Mucosa of rectum (tissue), 2 donors: ENCODE data around the gene HELZ.
"Not testable (repeated sequence)": the region's sequence is repeated elsewhere in the genome, so short reads cannot be mapped to it uniquely, and the experiment has no call there.

Experiments
- H3K27ac ChIP-seq, 2 donors: one replicate each; pipeline ENCODE4 v1.7.0; 2013; ENCODE audit warnings: inconsistent platforms in 2 of 2, low read depth in 2 of 2, low read length in 2 of 2
- H3K27me3 ChIP-seq, 2 donors: one replicate each; pipeline ENCODE4 v1.7.0; 2013; ENCODE audit warnings: low read length in 2 of 2; ENCODE audit not compliant: control insufficient read depth in 2 of 2, insufficient read depth in 2 of 2
- H3K36me3 ChIP-seq, 2 donors: one replicate each; pipeline ENCODE4 v1.7.0; 2013; ENCODE audit warnings: low read length in 2 of 2; ENCODE audit not compliant: control insufficient read depth in 2 of 2, insufficient read depth in 2 of 2
- H3K4me1 ChIP-seq, 2 donors: one replicate each; pipeline ENCODE4 v1.7.0; 2013; ENCODE audit warnings: low read length in 2 of 2, mild to moderate bottlenecking in 1 of 2; ENCODE audit not compliant: control insufficient read depth in 2 of 2, insufficient read depth in 2 of 2
- H3K4me3 ChIP-seq, 2 donors: one replicate each; pipeline ENCODE4 v1.7.0; 2013; ENCODE audit warnings: low read length in 2 of 2
- H3K9ac ChIP-seq, 2 donors: one replicate each; pipeline ENCODE4 v1.7.0; 2013; ENCODE audit warnings: low read length in 2 of 2, low read depth in 1 of 2, mild to moderate bottlenecking in 1 of 2
- H3K9me3 ChIP-seq, 2 donors: one replicate each; pipeline ENCODE4 v1.7.0; 2013; ENCODE audit warnings: low read length in 2 of 2; ENCODE audit not compliant: control insufficient read depth in 2 of 2
- donor health status: healthy.
- donor health status: Normal muscosa, but diverticular disease.

HELZ gene

DNA sequence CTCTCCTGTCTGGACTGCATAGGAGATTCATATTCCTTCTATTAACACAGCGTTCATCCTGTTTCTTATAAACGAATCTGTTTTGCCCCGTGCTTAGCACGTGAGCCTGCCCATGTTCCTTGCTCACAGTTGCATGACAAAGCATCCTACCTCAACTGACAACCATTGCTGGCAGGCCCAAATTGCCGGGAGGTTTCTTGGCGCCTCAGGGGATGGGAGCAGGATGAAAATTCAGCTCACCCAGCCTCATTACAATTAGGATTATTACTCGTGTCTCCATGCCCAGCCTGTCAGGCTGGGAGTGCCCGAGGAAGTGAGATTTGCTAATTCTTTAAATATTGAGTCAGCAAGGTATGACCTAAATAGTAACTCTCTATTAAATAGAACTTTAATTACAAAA, 36.7 kb upstream of the HELZ start:
- Histone ChIP-seq H3K9me3 (no peaks in the 10 kb centered on the region), H3K4me1 (no peaks in the 10 kb centered on the region), H3K4me3 (no peak overlapping the region), H3K27me3 (no peaks in the 10 kb centered on the region), H3K9ac (no peak overlapping the region), H3K27ac (no peak overlapping the region), H3K36me3 (no peaks in the 10 kb centered on the region)

DNA sequence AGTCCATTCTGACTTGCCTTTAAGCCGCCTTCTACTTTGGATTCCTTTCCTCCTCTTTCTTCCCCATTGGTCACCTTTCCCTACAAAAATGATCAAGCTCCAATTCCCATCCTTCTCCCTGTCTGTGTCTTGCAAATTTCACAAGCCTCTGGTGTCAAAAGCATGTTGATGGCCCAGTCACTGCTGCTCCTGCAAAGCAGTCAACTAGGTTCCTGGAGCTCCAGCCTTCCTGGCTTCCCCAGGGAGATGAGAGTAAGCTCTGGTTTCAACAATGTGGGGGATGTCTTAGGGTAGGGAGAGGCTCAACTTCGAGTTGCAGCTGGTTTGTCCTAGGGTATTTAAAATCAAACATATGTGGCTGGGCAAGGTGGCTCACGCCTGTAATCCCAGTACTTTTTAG, 36.1 kb upstream of the HELZ start:
- no peaks in the 10 kb centered on the region for H3K4me1 ChIP-seq
- no peaks in the 10 kb centered on the region for H3K27me3 ChIP-seq
- no peak overlapping the region for H3K4me3 ChIP-seq
- H3K9me3 ChIP-seq, result no peaks in the 10 kb centered on the region
- H3K9ac ChIP-seq, result no peak overlapping the region
- H3K27ac ChIP-seq, result no peak overlapping the region
- H3K36me3 ChIP-seq, result no peaks in the 10 kb centered on the region

DNA sequence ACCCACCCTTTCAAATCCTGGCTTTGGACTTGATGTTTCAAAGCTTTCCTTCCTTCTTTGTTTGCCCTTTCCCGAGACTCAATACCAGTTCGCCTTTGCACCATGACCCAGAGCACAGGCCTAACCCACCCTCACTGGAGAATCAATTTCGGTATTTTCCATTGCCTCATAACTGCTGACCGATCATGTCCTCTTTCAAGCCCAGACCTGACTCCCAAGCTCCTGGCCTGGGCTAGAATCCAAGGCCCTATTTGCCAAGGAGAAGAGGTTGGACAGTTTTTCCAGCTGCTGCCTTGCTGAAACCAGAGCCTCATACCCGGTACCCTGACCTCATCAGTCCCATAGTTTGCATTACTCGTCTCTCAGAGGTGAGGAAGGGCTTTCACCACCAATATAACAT, 35.3 kb upstream of the HELZ start:
- Histone ChIP-seq H3K27ac (no peak overlapping the region), H3K27me3 (no peaks in the 10 kb centered on the region), H3K9me3 (no peaks in the 10 kb centered on the region), H3K4me1 (no peaks in the 10 kb centered on the region), H3K9ac (no peak overlapping the region), H3K4me3 (no peak overlapping the region), H3K36me3 (no peaks in the 10 kb centered on the region)

DNA sequence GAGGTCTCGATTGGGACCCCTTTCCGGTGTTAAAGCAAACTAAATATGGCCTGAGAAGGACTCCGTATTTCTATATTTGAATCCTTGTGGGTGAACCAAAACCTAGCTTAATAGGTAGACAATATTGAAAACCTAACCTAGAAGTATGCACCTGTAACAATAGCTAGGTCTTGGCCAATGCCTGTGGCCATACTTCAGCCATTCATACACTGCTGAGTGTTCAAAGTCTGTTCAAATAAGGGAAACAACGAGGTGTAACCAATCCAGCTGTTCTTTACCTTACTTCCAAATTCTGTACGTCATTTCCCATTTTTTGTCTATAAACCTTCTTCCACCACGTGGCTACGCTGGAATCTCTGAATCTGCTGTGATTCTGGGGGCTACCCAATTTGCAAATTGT, 34.1 kb upstream of the HELZ start:
- no peak overlapping the region for H3K4me3 ChIP-seq
- no peaks in the 10 kb centered on the region for H3K4me1 ChIP-seq
- no peaks in the 10 kb centered on the region for H3K27me3 ChIP-seq
- H3K9ac ChIP-seq, result no peak overlapping the region
- no peak overlapping the region for H3K27ac ChIP-seq
- no peaks in the 10 kb centered on the region for H3K9me3 ChIP-seq
- no peaks in the 10 kb centered on the region for H3K36me3 ChIP-seq

DNA sequence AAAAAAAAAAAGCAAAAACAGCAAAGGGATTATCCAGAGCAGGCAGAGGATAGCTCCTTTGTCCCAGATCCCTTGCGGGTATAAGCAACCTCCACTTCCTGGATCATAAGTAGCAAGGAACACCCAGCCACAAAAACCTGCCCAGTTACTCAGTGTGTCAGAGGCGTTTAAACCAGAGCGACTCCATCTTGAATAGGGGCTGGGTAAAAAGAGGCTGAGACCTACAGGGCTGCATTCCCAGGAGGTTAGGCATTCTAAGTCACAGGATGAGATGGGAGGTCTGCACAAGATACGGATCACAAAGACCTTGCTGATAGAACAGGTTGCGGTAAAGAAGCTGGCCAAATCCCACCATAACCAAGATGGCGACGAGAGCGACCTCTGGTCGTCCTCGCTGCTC, 33.4 kb upstream of the HELZ start:
- H3K4me3 ChIP-seq, result no peak overlapping the region
- H3K27ac ChIP-seq, result no peak overlapping the region

DNA sequence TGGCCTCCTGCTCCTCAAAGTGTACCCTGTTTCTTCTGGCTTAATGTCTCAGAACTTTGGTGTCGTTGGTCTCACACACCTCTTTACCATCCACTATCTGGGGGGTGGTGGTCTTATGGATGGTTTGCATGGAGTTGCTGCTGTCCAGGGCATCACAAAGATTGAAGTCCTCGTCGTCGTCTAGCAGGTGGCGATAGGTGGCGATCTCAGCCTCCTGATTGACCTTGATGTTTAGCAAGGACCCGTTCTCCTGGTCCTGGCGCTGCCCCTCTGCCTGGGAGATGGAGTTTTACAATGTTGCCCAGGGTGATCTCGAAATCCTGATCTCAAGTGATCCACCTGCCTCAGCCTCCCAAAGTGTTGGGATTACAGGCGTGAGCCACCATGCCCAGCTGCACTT, 31.1 kb upstream of the HELZ start:
- no peaks in the 10 kb centered on the region for H3K36me3 ChIP-seq
- H3K4me1 ChIP-seq, result no peaks in the 10 kb centered on the region
- no peak overlapping the region for H3K4me3 ChIP-seq
- H3K9ac ChIP-seq, result no peak overlapping the region
- H3K9me3 ChIP-seq, result no peaks in the 10 kb centered on the region
- no peaks in the 10 kb centered on the region for H3K27me3 ChIP-seq
- H3K27ac ChIP-seq, result no peak overlapping the region

More for the DNA sequence above, 33.4 kb upstream of the HELZ start:
- H3K9ac ChIP-seq, result no peak overlapping the region
- H3K9me3 ChIP-seq, result no peaks in the 10 kb centered on the region
- no peaks in the 10 kb centered on the region for H3K27me3 ChIP-seq
- H3K4me1 ChIP-seq, result no peaks in the 10 kb centered on the region
- no peaks in the 10 kb centered on the region for H3K36me3 ChIP-seq

DNA sequence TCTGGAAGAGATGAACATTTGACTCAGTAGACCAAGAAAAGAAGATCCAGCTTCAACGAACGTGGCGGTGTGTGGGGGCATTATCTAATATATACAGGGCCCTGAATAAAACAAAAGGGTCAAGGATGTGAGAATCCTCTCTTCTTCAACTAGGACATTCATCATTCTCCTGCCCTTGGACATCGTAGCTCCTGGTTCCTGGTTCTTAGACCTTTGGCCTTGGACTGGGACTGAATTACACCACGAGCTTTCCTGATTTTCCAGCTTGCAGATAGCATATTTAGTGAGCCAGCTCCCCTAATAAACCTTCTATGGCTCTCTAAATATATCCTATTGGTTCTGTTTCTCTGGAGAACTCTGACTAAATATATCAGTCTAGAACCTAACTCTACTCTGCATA, 29.5 kb upstream of the HELZ start:
- H3K4me3 ChIP-seq, result no peak overlapping the region
- no peaks in the 10 kb centered on the region for H3K36me3 ChIP-seq
- no peak overlapping the region for H3K27ac ChIP-seq
- H3K9ac ChIP-seq, result no peak overlapping the region
- H3K4me1 ChIP-seq, result no peaks in the 10 kb centered on the region
- no peaks in the 10 kb centered on the region for H3K9me3 ChIP-seq
- H3K27me3 ChIP-seq, result no peaks in the 10 kb centered on the region

DNA sequence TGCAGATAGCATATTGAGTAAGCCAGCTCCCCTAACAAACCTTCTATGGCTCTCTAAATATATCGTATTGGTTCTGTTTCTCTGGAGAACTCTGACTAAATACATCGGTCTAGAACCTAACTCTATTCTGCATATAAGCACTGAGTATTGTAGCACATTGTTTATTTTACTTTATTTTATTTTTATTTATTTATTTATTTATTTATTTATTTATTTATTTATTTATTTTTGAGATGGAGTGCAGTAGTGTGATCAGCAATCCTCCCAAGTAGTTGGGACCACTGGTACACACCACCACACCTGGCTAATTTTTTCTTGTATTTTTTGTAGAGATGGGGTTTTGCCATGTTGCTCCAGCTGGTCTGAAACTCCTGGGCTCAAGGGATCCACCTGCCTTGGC, 28.9 kb upstream of the HELZ start:
- H3K27ac ChIP-seq, result no peak overlapping the region
- H3K4me1 ChIP-seq, result no peaks in the 10 kb centered on the region
- no peak overlapping the region for H3K9ac ChIP-seq
- H3K4me3 ChIP-seq, result no peak overlapping the region
- no peaks in the 10 kb centered on the region for H3K27me3 ChIP-seq
- no peaks in the 10 kb centered on the region for H3K36me3 ChIP-seq
- no peaks in the 10 kb centered on the region for H3K9me3 ChIP-seq

DNA sequence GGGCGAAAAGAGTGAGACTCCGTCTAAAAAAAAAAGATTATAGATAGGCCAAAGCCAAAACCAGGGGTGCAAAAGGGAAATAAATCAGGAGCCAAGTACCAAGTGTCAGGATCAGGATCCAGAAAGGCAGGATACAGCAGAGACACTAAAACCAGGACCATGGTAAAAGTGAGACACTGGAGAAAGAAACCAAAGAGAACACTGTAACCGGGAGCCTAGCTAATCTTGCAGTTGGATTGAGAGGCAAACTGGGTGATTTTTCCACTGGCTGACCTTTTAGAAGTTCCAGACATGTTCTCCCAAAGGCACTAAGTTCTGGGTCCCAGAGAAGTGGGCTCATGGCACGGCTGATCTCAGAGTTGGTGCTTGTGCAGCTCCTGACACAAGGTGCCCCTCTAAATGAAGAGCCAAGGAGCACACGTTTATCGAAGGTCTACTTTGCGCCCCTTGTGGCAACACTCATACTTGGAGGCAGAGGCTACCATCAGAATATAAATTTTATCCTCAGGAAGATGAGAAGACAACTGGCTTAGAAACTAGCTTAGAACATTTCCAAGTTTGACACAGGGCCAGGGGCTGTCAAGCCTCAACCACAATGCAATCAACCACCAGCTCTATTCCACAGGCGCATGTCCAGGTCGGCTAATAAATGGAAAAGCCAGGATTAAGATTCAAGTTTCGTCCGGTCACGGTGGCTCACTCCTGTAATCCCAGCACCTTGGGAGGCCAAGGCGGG, 27.5 kb upstream of the HELZ start:
- H3K4me1 ChIP-seq, result no peaks in the 10 kb centered on the region
- no peak overlapping the region for H3K9ac ChIP-seq
- no peaks in the 10 kb centered on the region for H3K36me3 ChIP-seq
- no peak overlapping the region for H3K27ac ChIP-seq
- H3K27me3 ChIP-seq, result no peaks in the 10 kb centered on the region
- no peaks in the 10 kb centered on the region for H3K9me3 ChIP-seq
- H3K4me3 ChIP-seq, result no peak overlapping the region

DNA sequence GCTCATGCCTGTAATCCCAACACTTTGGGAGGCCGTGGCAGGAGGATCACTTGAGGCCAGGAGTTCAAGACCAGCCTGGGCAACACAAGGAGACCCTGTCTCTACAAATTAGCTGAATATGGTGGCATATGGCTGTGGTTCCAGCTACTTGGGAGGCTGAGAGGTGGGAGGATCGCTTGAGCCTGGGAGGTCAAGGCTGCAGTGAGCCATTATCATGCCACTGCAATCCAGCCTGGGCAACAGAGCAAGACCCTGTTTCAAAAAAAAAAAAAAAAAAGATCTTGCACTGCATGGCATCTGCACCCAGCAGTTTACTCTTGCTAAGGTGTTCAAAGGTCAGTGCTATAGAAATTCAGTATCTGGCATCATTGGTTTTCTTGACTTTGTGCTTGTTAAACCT, 26.2 kb upstream of the HELZ start:
- not testable (repeated sequence) for H3K4me3 ChIP-seq, H3K36me3 ChIP-seq, H3K27ac ChIP-seq, H3K27me3 ChIP-seq, H3K4me1 ChIP-seq, H3K9ac ChIP-seq, H3K9me3 ChIP-seq

DNA sequence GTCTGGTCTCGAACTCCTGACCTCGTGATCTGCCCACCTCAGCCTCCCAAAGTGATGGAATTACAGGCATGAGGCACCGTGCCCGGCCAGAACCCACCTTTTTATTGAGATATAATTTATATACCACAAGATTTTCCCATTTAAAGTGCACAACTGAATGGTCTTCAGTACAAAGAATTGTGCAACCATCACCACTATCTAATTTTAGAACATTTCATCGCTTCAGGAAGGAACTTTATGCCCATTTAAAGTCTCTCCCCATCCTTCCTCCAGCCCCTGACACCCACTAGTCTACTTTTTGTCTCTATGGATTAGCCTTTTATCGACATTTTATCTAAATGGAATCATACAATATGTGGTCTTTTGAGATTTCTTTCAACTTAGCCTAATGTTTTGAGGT, 25.4 kb upstream of the HELZ start:
- no peak overlapping the region for H3K4me3 ChIP-seq
- H3K4me1 ChIP-seq, result no peaks in the 10 kb centered on the region
- no peaks in the 10 kb centered on the region for H3K27me3 ChIP-seq
- H3K27ac ChIP-seq, result no peak overlapping the region
- no peaks in the 10 kb centered on the region for H3K9me3 ChIP-seq
- H3K9ac ChIP-seq, result no peak overlapping the region
- H3K36me3 ChIP-seq, result no peaks in the 10 kb centered on the region
